Measurements from ENCODE around the gene DPEP1. TPM values are rescaled to one million over a fixed set of nuclear protein-coding genes. Genes with fewer than 3 reads are reported as not detected.
"Not testable (repeated sequence)": the region's sequence is repeated elsewhere in the genome, so short reads cannot be mapped to it uniquely, and the experiment has no call there.

DPEP1 gene
- total RNA-seq, 4 donors from 2014 or later, result 0.39 to 2.5 (median 0.74) TPM

- TF ChIP-seq CTCF (IDR thresholded peaks at IDR 0.05) (no peak), POLR2A (IDR thresholded peaks at IDR 0.05) (no peak), EP300 (IDR thresholded peaks at IDR 0.05) (no peak)
- peaks cover 0 to 28% of the 10 kb centered on the region in 2 donors for H3K27me3 ChIP-seq
- H3K9me3 ChIP-seq, result peaks cover 0 to 7% (median 0%) of the 10 kb centered on the region in 4 donors
- 95% methylated on average over 14 of the region's 17 CpGs for WGBS, 2 donors
- DNase-seq (ENCODE audit: low spot score in 2 of 2), result no peak
- H3K4me3 ChIP-seq, result no peak overlapping the region
- H3K36me3 ChIP-seq, result no peaks in the 10 kb centered on the region
- H3K4me1 ChIP-seq, result no peaks in the 10 kb centered on the region
- no peak overlapping the region for H3K27ac ChIP-seq
These were observed 16.6 kb downstream of the DPEP1 start for GRCh38 chr16:89629827-89630610.

DNA sequence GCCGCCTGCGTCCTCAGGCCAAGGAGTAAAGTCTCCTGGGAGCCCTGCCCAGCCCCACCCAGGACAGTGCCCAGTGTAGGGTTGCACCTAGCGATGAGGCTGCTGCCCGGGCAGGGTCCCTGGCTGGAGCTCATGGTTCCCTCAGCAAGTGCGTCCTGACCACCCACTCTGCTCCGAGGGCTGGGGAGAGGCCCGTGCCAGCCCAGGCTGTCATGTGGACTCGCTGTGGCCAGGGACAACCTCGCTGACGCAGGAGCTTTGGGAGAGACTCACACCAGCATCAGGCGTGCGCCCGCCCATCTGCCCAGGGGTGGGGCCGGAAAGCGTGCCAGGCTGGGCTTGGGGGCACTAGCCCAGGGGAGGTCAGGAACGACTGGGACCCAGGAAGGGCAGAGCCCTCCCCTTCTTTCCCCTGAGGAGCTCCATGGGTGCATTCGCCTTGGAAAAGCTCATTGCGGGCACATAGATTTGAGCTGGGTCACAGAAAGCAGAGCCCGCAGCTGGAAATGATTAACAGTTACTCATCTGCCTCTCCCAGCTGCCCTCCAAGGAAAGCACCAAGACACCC, 19.7 kb downstream of the DPEP1 start:
- DNase-seq (ENCODE audit: low spot score in 2 of 2), result no peak
- Histone ChIP-seq H3K4me1 (no peaks in the 10 kb centered on the region), H3K27me3 (peaks cover 0 to 20% of the 10 kb centered on the region in 2 donors), H3K27ac (no peak overlapping the region), H3K36me3 (no peaks in the 10 kb centered on the region), H3K9me3 (peaks cover 0 to 7% (median 0%) of the 10 kb centered on the region in 4 donors), H3K4me3 (no peak overlapping the region)
- no peak for TF ChIP-seq EP300 (IDR thresholded peaks at IDR 0.05)
- TF ChIP-seq CTCF (IDR thresholded peaks at IDR 0.05), result no peak
- no peak for TF ChIP-seq POLR2A (IDR thresholded peaks at IDR 0.05)
- WGBS, 2 donors, result 72 to 74% methylated on average over 9 to 19 of the region's 19 CpGs

DNA sequence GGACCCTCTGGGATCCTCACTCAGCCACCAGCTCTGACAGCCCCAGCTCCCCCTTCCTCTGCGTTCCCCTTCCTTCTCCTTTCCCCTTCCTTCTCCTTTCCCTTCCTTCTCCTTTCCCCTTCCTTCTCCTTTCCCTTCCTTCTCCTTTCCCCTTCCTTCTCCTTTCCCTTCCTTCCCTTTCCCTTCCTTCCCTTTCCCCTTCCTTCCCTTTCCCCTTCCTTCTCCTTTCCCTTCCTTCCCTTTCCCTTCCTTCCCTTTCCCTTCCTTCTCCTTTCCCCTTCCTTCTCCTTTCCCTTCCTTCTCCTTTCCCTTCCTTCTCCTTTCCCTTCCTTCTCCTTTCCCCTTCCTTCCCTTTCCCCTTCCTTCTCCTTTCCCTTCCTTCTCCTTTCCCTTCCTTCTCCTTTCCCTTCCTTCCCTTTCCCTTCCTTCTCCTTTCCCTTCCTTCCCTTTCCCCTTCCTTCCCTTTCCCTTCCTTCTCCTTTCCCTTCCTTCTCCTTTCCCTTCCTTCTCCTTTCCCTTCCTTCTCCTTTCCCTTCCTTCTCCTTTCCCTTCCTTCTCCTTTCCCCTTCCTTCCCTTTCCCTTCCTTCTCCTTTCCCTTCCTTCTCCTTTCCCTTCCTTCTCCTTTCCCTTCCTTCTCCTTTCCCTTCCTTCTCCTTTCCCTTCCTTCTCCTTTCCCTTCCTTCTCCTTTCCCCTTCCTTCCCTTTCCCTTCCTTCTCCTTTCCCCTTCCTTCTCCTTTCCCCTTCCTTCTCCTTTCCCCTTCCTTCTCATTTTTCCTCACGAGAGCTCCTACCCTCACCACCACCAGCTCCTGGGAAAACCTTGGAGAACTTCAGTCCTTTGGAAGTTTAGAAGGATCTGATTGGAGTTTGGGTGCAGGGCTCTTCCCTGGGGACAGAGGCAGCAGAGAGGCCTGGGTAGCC, 21.3 kb downstream of the DPEP1 start:
- H3K36me3 ChIP-seq; H3K4me3 ChIP-seq; H3K27ac ChIP-seq; H3K9me3 ChIP-seq; DNase-seq (ENCODE audit: low spot score in 2 of 2); H3K4me1 ChIP-seq: not testable (repeated sequence)
- 40 to 54% methylated on average over 2 of the region's 2 CpGs for WGBS, 2 donors
- H3K27me3 ChIP-seq, result peaks cover 0 to 20% of the 10 kb centered on the region in 2 donors

- H3K27ac ChIP-seq, result no peak overlapping the region
- 77 to 86% methylated on average over 9 of the region's 12 CpGs for WGBS, 2 donors
- no peaks in the 10 kb centered on the region for H3K9me3 ChIP-seq
- TF ChIP-seq EP300 (IDR thresholded peaks at IDR 0.05) (no peak), POLR2A (IDR thresholded peaks at IDR 0.05) (no peak), CTCF (IDR thresholded peaks at IDR 0.05) (no peak)
- DNase-seq (ENCODE audit: low spot score in 2 of 2), result no peak
- H3K27me3 ChIP-seq, result peaks cover 0 to 14% of the 10 kb centered on the region in 2 donors
- H3K4me1 ChIP-seq, result peaks cover 0 to 15% (median 6%) of the 10 kb centered on the region in 4 donors
- H3K36me3 ChIP-seq, result no peaks in the 10 kb centered on the region
- H3K4me3 ChIP-seq, result no peak overlapping the region
These were observed 23.2 kb downstream of the DPEP1 start for GRCh38 chr16:89636663-89637062.

DNA sequence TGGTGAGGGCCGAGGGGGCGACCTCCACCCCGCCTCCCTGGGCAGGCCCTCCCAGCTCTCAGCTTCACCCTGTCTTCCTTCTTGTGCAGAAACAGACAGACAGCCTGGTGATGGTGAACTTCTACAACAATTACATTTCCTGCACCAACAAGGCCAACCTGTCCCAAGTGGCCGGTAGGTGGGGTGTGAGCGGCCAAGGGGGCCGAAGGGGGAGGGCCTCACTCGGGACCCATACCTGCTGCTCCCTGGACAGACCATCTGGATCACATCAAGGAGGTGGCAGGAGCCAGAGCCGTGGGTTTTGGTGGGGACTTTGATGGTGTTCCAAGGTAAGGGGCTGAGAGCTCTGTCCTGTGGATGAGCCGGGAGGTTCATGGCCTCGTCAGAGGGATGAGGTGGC, 23.9 kb downstream of the DPEP1 start:
- Histone ChIP-seq H3K36me3 (no peaks in the 10 kb centered on the region), H3K9me3 (no peaks in the 10 kb centered on the region), H3K4me3 (no peak overlapping the region), H3K27me3 (peaks cover 0 to 14% of the 10 kb centered on the region in 2 donors), H3K27ac (no peak overlapping the region), H3K4me1 (peaks cover 0 to 20% (median 6%) of the 10 kb centered on the region in 4 donors)
- no peak for DNase-seq (ENCODE audit: low spot score in 2 of 2)
- WGBS, 2 donors, result 72 to 73% methylated on average over 7 to 10 of the region's 10 CpGs
- TF ChIP-seq CTCF (IDR thresholded peaks at IDR 0.05) (no peak), POLR2A (IDR thresholded peaks at IDR 0.05) (no peak), EP300 (IDR thresholded peaks at IDR 0.05) (no peak)
